ENCODE results near the gene TMOD1. TPM values are rescaled to one million over a fixed set of nuclear protein-coding genes. Genes with fewer than 3 reads are reported as not detected.

Gene TMOD1
- total and polyA plus RNA-seq, 2 of the 8 experiments (the other 6 are each of a cell fraction or from before 2014, with no cell fraction given), result 0.17 to 0.88 TPM

GRCh38 chr9:97487861-97488260 is 13.6 kb upstream of the TMOD1 start:
- no peak overlapping the region for H3K56ac ChIP-seq (replicated peaks; ENCODE audit: insufficient read length, low read depth, low read length)
- H4K20me1 ChIP-seq (replicated peaks in 1 of 2; ENCODE audit: control insufficient read depth in 1 of 2, insufficient read depth in 2 of 2, low read length in 2 of 2), result no peaks in the 10 kb centered on the region
- H3K27me3 ChIP-seq (replicated peaks in 1 of 4; ENCODE audit: control insufficient read depth in 3 of 4, extremely low read depth in 1 of 4, insufficient read depth in 3 of 4, low read length in 3 of 4), result peaks cover 0 to 2% (median 0%) of the 10 kb centered on the region in 4 experiments; a peak in 2 of 7 replicates
- H2AK5ac ChIP-seq (ENCODE audit: low read depth, low read length), result no peak overlapping the region
- DNase-seq (ENCODE audit: low read depth in 1 of 2, low spot score in 2 of 2), result no peak
- H3K14ac ChIP-seq (ENCODE audit: insufficient read length), result no peak overlapping the region
- no peak overlapping the region for H4K8ac ChIP-seq (ENCODE audit: extremely low read depth, insufficient read depth, low read length)
- H2BK12ac ChIP-seq (ENCODE audit: low read depth, low read length), result no peak overlapping the region
- H4K5ac ChIP-seq (ENCODE audit: insufficient read length, low read depth, low read length), result no peak overlapping the region
- no peaks in the 10 kb centered on the region for H3K79me1 ChIP-seq (ENCODE audit: low read depth, low read length)
- no peaks in the 10 kb centered on the region for H3K9me3 ChIP-seq (ENCODE audit: insufficient read depth in 2 of 2, low read depth in 1 of 2, low read length in 1 of 2)
- no peak overlapping the region for H3K4me2 ChIP-seq (ENCODE audit: insufficient read depth in 1 of 2, low read depth in 2 of 2, low read length in 2 of 2)
- no peaks in the 10 kb centered on the region for H3K4me1 ChIP-seq (replicated peaks in 1 of 4; ENCODE audit: control insufficient read depth in 3 of 4, insufficient read depth in 4 of 4, low read length in 3 of 4)
- H3K36me3 ChIP-seq (ENCODE audit: control insufficient read depth in 2 of 4, insufficient read depth in 4 of 4, low read length in 3 of 4), result no peaks in the 10 kb centered on the region
- ChIA-PET CTCF (ENCODE audit: partially characterized antibody) (interaction anchor here (0.7 to 5.5 kb wide), 8 partner anchors 9 to 110 kb away, joined by 3 to 40 read pairs (median 4); partner anchors contain the start of gene TMOD1), POLR2A (ENCODE audit: partially characterized antibody) (no interaction called here)
- no peaks in the 10 kb centered on the region for H3K79me2 ChIP-seq (ENCODE audit: control insufficient read depth in 1 of 2, insufficient read depth in 2 of 2, low read length in 2 of 2)
- H2BK15ac ChIP-seq (ENCODE audit: low read length), result no peak overlapping the region
- no peak overlapping the region for H3K4me3 ChIP-seq (ENCODE audit: extremely low read depth in 1 of 4, insufficient read depth in 2 of 4, low read depth in 3 of 4, low read length in 4 of 4)
- H3K4ac ChIP-seq (replicated peaks; ENCODE audit: insufficient read length, low read depth, low read length), result no peak overlapping the region
- H2BK120ac ChIP-seq (replicated peaks; ENCODE audit: low read depth, low read length), result no peak overlapping the region
- H2BK20ac ChIP-seq (ENCODE audit: low read length), result no peak overlapping the region
- FAIRE-seq, result no peak
- no peak overlapping the region for H3K9ac ChIP-seq (replicated peaks in 1 of 4; ENCODE audit: extremely low read depth in 1 of 4, low read depth in 3 of 4, low read length in 3 of 4)
- no peak overlapping the region for H2AFZ ChIP-seq (ENCODE audit: low read length)
- no peak overlapping the region for H2BK5ac ChIP-seq (ENCODE audit: low read depth, low read length)
- H3K18ac ChIP-seq (ENCODE audit: extremely low read depth, low read length), result no peak overlapping the region
- H3K23ac ChIP-seq (ENCODE audit: insufficient read length), result no peak overlapping the region
- WGBS, 2 experiments (ENCODE audit: extremely low coverage in 1 of 2, insufficient coverage in 1 of 2, insufficient read length in 1 of 2, insufficient replicate concordance in 2 of 2, low coverage in 1 of 2, low lambda C conversion rate in 2 of 2, missing lambda C conversion rate in 1 of 2), result 93% methylated on average over 1 of the region's 1 CpG; no CpG with 5 or more reads in 1 of the 2 experiments
- no peak overlapping the region for H4K91ac ChIP-seq (replicated peaks; ENCODE audit: insufficient read length, low read length)
- no peaks in the 10 kb centered on the region for H3K23me2 ChIP-seq (ENCODE audit: low read depth, low read length)
- H3K27ac ChIP-seq (ENCODE audit: low read depth, low read length), result no peak overlapping the region
- TF ChIP-seq SP1 (IDR thresholded peaks at IDR 0.05; ENCODE audit: low read depth, low read length) (no peak), BACH1 (IDR thresholded peaks at IDR 0.05; ENCODE audit: low read length) (no peak), GTF2F1 (IDR thresholded peaks at IDR 0.05; ENCODE audit: borderline replicate concordance, low read depth, low read length) (no peak), ZNF274 (IDR thresholded peaks at IDR 0.05; ENCODE audit: borderline replicate concordance, extremely low read depth, low read length) (no peak), SRF (IDR thresholded peaks at IDR 0.05; ENCODE audit: low read depth, low read length) (no peak), PHF8 (conservative IDR thresholded peaks at IDR 0.05; ENCODE audit: low read depth, low read length) (no peak), NANOG (IDR thresholded peaks at IDR 0.05; ENCODE audit: insufficient read depth, low read depth, low read length, poor library complexity, severe bottlenecking) (no peak), TAF7 (optimal IDR thresholded peaks at IDR 0.05; ENCODE audit: borderline replicate concordance, low read depth, low read length) (no peak), RXRA (IDR thresholded peaks at IDR 0.05; ENCODE audit: insufficient read depth, low read depth, low read length) (no peak), POLR2AphosphoS5 (IDR thresholded peaks at IDR 0.05; ENCODE audit: low read depth, low read length) (no peak), SP2 (IDR thresholded peaks at IDR 0.05; ENCODE audit: low read length) (no peak), TCF12 (IDR thresholded peaks at IDR 0.05; ENCODE audit: low read depth, low read length) (no peak), SIRT6 (IDR thresholded peaks at IDR 0.05; ENCODE audit: low read length) (no peak), POLR2A (IDR thresholded peaks at IDR 0.05; ENCODE audit: control extremely low read depth in 1 of 2, low read depth in 2 of 2, low read length in 2 of 2) (no peak), TBP (IDR thresholded peaks at IDR 0.05; ENCODE audit: low read depth, low read length) (no peak), SP4 (IDR thresholded peaks at IDR 0.05; ENCODE audit: low read length) (no peak), JUN (IDR thresholded peaks at IDR 0.05; ENCODE audit: low read depth, low read length) (no peak)

All from H1 (cell line).